HL-60/S4 (cell line): Measurements from ENCODE around the gene TRAK2.

Experiments
- in situ Hi-C: fragments of 300-500 bp; cut with MboI; formaldehyde crosslinking; loops from 2 replicates; pipeline ENCODE4 v1.14.3; 2022; ENCODE audit warnings: low sequenced_read_pairs

Gene TRAK2

GRCh38 chr2:201419057-201419635, 32.1 kb downstream of the TRAK2 start:
- in situ Hi-C loops: no loop called here

DNA sequence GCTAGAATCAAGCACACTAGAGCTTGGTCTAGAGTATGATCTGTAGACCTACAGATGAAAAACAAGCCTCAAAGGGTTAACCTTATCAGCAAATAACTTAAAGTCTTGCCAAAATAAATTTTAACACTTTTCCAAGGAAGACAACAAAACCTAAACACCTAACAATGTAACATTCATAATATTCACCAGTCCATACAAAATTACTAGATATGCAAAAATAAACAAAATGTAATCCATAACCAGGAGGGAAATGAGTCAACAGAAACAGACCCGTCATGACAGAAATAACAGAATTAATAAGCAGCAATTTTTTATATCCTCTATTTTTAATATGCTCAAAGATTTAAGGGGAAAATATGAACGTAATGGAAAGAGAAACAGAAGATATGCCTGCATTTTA, 36.1 kb downstream of the TRAK2 start:
- in situ Hi-C loops: no loop called here

- in situ Hi-C loops: no loop called here
Observed at GRCh38 chr2:201414099-201415023, 36.9 kb downstream of the TRAK2 start.

DNA sequence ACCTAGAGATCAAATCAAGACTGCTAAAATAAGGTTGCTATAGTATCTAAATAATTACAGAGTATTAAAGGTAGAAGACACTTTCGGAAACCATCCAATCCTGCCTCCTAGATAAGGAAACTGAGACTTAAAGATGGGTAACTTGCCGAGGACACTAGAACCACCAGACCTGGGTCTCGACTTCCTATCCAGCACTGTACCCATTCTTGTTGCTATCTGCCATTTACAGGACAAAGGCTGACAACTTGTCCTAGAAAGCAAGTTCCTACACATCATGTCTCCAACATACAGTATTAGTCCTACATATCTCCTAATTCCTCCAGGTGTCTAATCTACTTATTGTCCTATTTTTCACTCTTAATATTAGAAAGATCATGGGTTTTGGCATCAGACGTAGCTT, 37.7 kb downstream of the TRAK2 start:
- in situ Hi-C loops: no loop called here

DNA sequence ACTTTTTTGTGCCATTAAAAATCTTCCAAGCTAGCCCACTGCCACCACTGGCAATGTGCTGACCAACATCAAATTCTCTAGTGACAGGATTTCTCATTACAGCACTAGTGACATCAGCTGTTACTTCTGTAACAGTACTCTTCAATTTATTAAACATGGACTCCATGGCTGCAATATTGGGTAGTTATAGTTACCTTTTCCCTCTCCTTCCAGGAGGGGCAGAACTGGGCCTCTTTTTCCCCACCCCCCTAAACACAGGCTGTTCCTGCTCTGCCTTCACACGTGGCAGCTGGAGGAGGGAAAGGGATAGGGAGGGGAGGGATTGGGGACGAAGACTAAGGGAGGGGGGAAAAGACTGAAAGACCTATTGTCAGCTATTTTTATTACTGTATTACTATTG, 38.1 kb downstream of the TRAK2 start:
- in situ Hi-C loops: no loop called here

DNA sequence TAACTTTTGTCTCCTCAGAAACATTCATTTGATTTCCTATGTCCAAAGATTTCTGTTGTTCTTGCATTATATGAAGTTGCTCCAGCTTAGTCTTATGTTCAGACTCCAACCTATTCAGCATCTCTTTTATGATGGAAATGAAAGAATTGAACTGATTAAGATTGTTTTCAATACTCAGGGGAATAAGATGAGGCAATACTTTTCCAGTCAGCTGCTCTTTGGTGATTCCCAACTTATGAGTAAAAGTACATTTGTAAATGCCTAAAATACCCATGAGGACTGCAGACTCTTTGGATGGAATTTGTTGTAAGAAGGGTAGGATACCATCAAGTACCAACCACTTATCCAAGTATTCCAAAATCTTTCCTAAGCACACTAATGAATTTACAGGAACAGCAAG, 39.8 kb downstream of the TRAK2 start:
- in situ Hi-C loops: no loop called here

GRCh38 chr2:201408931-201409330, 42.3 kb downstream of the TRAK2 start:
- in situ Hi-C loops: no loop called here

DNA sequence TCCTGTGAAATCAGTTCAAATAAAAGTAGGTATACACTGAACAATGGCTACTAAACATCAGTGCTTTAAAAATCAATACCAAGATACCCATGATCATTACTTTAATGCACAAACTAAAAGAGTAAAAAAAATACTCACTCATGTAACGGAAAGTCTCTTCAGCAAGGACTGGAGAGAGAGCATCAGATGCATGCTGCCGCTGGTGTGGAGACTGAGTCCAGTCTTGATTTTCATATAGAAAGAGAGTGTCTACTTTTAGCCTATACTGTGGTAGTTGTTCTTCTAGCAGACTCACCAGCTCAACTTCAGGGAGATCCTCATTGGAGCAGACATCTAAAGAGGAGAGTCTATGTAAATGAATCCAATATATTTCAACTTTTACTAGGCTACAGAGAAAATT, 44.0 kb downstream of the TRAK2 start:
- in situ Hi-C loops: no loop called here

DNA sequence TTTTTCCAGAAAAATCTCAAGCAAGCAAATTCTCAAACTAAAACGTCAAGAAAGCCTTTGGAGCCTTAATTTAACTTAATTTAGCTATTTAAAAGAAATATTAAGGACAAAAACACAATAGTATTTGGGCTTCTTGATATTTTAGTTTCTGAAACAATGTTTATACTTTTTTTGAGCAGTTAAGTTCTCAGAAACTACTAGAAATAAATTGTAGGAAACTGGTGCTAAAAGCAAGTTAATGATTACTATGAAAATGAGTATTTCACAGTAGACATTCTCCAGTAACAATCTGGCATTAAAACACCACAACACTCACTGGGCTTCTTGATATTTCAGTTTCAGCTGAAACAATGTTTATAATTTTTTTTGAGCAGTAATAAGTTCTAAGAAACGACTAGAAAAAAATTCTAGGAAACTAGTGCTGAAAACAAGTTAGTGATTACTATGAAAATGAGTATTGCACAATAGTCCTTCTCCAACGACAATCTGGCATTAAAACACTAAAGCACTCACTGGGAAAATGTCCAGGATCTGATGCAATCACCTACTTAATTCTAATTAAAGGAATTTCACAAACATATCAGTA, 45.1 kb downstream of the TRAK2 start:
- in situ Hi-C loops: no loop called here

DNA sequence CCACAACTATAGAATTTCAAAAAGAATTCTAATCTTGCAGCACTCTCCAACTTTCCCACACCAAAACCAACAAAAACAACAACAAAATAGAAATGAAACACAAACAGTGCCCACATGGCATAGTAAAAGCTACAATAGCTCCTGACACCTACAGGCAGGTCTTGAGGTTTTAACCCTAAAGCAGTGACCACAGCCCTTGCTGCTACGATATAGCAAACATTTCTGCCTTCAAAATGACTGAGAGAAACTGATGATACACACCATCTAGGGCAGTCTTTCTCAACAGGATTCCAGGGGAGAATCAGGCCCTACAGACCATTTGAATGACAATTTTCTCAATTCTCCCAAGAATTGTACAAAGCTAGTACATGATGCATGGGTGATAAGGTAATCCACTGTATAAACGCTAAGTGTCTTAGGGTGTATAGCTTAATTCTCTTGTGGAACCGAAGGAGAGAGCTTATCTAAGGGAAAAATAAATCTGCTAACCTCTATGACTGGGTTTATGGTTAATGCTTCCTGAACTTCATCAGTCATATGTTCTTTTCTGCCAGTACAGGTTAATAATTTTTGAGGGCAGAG, 46.5 kb downstream of the TRAK2 start:
- in situ Hi-C loops: no loop called here

GRCh38 chr2:201403880-201404279, 47.4 kb downstream of the TRAK2 start:
- in situ Hi-C loops: no loop called here

DNA sequence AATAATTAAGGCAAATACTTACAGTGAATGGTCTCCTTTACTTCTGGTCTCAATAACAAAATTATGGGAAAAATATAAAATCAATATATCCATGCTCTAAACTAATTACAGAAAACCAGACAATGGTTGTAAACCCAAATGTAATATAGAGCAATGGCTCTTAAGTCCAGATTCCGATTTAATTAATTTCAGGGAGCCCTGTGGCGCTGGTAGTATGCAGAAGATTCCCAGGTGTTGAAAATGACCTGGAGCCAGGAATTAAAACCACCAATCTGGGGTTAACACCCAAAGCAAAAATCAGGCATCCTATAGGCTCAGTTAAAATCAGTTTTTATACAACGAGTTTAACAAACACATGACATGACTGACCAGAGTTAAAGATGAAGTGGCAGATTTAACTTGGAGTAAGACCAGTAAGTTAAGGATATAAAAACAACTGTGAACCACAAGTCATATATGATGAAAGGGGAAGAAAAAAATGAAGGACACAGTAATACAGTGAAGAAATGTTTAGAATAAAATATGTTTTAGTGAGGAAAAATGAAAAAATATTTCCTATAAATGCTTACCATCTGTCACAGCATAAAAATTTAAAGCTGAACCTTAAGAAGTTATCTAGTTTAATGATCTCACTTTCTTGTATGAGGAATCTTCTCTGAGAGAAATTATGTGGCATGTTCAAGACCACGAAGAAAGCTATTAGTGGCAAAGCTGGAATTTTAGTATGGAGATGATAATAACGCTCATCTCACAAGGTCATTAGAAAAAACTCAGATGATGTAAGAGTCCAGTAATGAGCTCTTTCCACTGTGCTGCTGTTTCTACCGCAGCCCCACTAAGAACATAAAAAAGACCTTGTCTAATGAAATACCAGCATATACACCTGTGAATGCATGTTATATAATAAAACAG, 48.4 kb downstream of the TRAK2 start:
- in situ Hi-C loops: no loop called here

DNA sequence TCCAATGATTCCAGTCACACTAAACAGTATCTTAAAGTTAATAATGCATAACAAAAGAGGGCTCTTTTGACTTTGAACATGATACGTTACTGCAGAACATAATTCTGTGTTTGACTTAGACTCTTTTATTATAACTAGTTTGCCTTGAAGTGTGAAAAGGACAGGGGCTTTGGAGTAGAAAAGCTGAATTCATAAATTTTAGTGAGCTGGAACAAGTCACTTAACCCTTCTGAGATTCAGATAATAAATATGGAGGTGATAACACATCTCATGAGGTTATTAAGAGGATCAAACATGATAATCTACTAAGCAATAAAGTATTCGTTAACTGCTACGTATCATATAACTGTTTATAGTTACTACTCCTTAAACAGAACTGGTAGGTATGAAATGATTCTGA, 49.4 kb downstream of the TRAK2 start:
- in situ Hi-C loops: no loop called here

GRCh38 chr2:201396595-201396994, 54.7 kb downstream of the TRAK2 start:
- in situ Hi-C loops: no loop called here

GRCh38 chr2:201383136-201383535, 68.1 kb downstream of the TRAK2 start:
- in situ Hi-C loops: no loop called here

- in situ Hi-C loops: no loop called here
Observed at GRCh38 chr2:201378496-201379397, 72.5 kb downstream of the TRAK2 start.

- in situ Hi-C loops: no loop called here
Observed at GRCh38 chr2:201377218-201377617, 74.0 kb downstream of the TRAK2 start.

DNA sequence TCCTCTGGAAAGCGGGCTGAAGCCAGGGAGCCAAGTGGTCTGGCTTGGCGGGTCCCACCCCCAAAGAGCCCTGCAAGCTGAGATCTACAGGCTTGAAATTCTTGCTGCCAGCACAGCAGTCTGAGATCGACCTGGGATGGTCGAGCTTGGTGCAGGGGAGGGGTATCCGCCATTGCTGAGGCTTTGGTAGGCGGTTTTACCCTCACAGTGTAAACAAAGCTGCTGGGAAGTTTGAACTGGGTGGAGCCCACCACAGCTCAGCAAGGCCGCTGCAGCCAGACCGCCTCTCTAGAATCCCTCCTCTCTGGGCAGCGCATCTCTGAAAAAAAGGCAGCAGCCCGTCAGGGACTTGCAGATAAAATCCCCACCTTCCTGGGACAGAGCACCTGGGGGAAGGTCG, 81.5 kb downstream of the TRAK2 start:
- in situ Hi-C loops: loop anchor here (25.0 kb wide), 1 partner anchor 457 kb away; no protein-coding TSS in a partner anchor

DNA sequence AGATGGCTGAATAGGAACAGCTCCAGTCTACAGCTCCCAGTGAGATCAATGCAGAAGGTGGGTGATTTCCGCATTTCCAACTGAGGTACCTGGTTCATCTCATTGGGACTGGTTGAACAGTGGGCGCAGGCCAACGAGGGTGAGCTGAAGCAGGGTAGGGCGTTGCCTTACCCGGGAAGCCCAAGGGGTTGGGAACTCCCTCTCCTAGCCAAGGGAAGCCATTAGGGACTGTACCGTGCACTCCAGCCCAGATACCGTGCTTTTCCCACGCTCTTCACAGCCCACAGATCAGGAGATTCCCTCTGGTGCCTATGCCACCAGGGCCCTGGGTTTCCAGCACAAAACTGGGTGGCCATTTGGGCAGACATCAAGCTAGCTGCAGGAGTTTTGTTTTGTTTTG, 81.9 kb downstream of the TRAK2 start:
- in situ Hi-C loops: loop anchor here (25.0 kb wide), 1 partner anchor 457 kb away; no protein-coding TSS in a partner anchor
